ENCODE data around the gene PDE6D. TPM values are rescaled to one million over a fixed set of nuclear protein-coding genes. Genes with fewer than 3 reads are reported as not detected.

PDE6D gene
- total RNA-seq, 1 experiment from 2014 or later: 30.1 TPM

DNA sequence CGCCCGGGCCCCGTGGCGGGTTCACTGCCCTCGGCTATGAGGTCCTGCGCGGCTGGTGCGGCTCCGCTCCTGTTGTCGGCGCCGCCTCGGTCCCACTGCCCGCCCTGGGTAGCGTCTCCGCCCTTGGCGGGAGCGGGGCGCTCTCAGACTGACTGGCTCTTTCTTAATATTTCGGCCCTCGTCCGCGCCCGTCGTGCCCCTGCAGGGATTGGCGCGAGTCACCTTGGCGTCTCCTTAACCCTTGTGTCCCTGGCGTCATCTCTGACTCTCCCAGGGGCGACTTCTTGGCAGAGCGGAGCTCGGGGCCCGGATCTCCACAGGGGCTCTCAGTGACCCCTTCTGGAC, 71.5 kb downstream of the PDE6D start:
- peaks cover 18% of the 10 kb centered on the region for H3K36me3 ChIP-seq (replicated peaks; ENCODE audit: control insufficient read depth, insufficient read depth, low read length)
- peak overlapping the region; percentile 99 for H3K4me3 ChIP-seq (ENCODE audit: insufficient read depth, low read depth, low read length)
- no peak for DNase-seq
- H3K27me3 ChIP-seq (ENCODE audit: control insufficient read depth, insufficient read depth, low read length): no peaks in the 10 kb centered on the region

- H3K27me3 ChIP-seq (ENCODE audit: control insufficient read depth, insufficient read depth, low read length): no peaks in the 10 kb centered on the region
- peaks cover 18% of the 10 kb centered on the region for H3K36me3 ChIP-seq (replicated peaks; ENCODE audit: control insufficient read depth, insufficient read depth, low read length)
- DNase-seq: peak; percentile 61
- H3K4me3 ChIP-seq (ENCODE audit: insufficient read depth, low read depth, low read length): peak overlapping the region; percentile 99
These were observed 72.1 kb downstream of the PDE6D start for GRCh38 chr2:231708773-231709635.

DNA sequence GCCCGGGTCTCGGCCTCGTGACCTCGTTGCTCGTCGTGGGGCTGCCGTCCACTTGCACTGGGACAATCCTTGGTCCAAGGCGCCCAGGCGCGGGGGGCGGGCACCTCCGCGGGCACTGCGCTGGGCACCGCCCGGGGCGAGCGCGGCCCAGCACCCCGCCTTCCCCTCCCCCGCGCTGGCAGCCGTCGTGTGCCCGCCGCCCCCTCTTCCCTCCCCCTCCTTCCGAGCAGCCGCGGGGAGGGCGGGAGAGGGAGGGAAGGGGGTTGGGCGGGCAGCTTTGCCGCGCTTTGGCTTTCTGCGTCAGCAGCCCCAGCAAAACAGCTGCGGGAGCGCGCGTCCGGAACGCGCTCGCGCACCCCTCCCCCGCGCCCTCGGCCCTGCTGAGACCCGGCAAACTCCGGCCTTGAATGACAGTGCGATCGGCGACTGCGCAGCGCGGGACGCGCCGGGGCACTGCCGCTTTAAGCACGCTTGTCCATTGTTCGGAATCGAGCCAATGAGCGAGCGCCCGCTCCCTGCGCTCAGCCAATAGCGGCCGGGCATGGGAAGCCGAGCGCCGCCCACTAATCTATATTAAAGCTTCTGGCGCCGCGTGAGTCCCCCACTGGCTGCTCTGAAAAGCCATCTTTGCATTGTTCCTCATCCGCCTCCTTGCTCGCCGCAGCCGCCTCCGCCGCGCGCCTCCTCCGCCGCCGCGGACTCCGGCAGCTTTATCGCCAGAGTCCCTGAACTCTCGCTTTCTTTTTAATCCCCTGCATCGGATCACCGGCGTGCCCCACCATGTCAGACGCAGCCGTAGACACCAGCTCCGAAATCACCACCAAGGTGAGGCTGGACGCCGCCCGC, 72.9 kb downstream of the PDE6D start, which contains the start of gene PTMA:
TSS of gene PTMA (plus strand) at position 599 of the 846 bp plus-strand sequence. CDS start at position 781, 182 bp downstream.
- peak within 1 kb of the TSS; percentile 99 for H3K4me3 ChIP-seq (ENCODE audit: insufficient read depth, low read depth, low read length)
- peak; percentile 98 for DNase-seq
- H3K27me3 ChIP-seq (ENCODE audit: control insufficient read depth, insufficient read depth, low read length): no peaks in the 10 kb centered on the region
- peaks cover 16% of the 10 kb centered on the region for H3K36me3 ChIP-seq (replicated peaks; ENCODE audit: control insufficient read depth, insufficient read depth, low read length)

DNA sequence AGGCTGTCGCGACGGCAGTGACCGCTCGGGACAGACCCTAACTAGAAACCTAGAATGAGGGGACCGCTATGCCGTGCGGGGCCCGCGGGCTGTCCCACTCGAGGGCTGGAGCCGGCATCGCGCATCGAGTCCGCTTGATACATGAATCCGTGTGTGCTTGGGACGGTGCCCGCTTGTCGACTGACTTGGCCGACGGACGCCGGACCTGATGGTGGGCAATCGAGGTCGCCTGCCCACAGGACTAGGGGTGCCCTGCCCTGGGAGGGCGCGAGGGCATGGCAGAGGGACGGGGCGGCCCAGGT, 73.5 kb downstream of the PDE6D start:
- Histone ChIP-seq H3K4me3 (ENCODE audit: insufficient read depth, low read depth, low read length) (peak overlapping the region; percentile 99), H3K36me3 (replicated peaks; ENCODE audit: control insufficient read depth, insufficient read depth, low read length) (peaks cover 16% of the 10 kb centered on the region), H3K27me3 (ENCODE audit: control insufficient read depth, insufficient read depth, low read length) (no peaks in the 10 kb centered on the region)
- DNase-seq: no peak

DNA sequence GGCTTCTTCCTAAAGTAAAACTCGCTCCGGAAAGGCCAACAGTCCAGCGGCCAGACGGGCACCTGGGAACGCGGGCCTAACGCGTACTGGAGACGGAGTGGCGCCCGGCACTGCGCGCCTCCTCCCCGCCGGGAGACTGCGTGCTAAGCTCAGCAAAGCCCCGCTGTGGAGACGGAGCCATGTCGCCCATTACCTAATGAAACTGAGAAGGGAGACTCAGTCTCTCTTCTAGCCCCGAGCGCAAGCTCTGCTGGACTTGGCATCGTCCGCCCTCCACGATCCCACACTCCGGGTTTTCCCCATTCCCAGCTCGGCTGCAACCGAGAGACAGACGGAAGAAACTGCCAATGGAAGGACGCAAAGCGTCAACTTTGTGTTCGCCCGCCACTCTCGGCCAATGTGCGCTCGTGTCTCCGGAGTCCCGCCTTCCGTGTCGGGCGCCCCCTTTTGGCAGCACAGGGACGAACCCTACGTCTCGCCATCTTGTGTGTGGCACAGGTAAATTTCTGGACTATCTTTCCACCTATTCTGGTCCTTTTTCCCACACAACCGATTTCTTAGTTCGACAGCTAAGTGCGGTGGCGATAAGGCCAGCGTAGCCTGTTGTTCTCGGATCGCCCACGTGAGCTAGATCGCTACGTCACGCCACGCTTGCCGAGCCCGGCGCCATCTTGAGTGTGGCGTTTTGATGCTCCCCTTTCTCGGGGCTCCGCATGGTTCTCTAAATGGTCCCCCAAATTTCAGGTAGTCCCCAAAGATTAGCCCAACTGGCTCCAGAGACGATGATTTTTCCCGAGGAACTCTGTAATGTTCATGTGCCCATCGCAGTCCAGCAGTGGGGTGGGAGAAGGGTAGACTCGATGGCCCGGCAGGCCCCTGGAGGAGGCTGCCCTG, 74.1 kb downstream of the PDE6D start:
- H3K36me3 ChIP-seq (replicated peaks; ENCODE audit: control insufficient read depth, insufficient read depth, low read length): peaks cover 11% of the 10 kb centered on the region
- peak; percentile 97 for DNase-seq
- H3K4me3 ChIP-seq (ENCODE audit: insufficient read depth, low read depth, low read length): peak overlapping the region; percentile 99
- no peaks in the 10 kb centered on the region for H3K27me3 ChIP-seq (ENCODE audit: control insufficient read depth, insufficient read depth, low read length)

- no peak overlapping the region for H3K4me3 ChIP-seq (ENCODE audit: insufficient read depth, low read depth, low read length)
- DNase-seq: no peak
- no peaks in the 10 kb centered on the region for H3K27me3 ChIP-seq (ENCODE audit: control insufficient read depth, insufficient read depth, low read length)
- no peaks in the 10 kb centered on the region; the same call in 1 of the 2 replicates for H3K36me3 ChIP-seq (replicated peaks; ENCODE audit: control insufficient read depth, insufficient read depth, low read length)
These were observed 77.1 kb downstream of the PDE6D start for GRCh38 chr2:231704017-231704416.

DNA sequence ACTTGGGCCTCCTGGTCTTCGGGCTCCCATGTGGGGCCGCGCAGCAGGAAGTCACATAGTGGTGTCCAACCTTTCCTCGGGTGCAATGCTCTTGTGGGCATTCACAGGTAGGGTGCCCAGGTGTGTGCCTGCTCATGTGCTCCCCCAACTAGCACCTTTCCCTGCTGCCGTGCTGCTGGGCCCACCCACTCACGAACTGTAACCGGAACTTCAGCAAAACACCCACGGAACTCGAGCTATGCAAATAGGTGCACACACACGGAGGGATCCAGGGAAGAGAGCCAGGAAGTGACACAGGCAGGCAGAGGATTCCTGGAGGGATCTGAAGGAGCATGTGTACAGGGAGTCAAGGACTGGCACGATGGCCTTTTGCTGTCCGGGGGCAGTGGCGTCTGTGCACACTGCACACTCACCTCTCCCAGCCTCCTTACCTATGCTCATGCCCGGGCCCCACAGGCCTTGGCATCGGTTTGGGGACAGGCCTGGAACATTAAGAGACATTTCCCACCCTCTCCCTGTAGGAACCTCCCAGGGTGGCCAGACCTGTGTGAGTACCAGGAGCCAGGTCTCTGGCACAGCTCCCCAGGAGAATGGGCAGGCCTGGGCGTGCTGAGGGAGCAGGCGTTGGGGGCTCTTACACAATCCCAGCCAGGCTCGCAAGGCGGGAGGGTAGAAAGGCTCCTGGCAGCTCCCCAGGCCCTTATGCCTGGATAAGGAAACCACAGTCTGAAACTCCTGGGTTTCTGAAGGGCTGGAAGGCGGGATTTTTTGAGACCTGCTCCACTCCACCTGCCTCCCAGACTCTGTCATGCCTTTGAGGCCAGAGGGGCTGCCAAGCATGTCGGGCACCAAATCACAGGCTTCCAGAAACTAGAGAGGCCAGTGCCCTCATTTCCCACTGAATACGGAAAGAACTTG, 79.4 kb downstream of the PDE6D start:
- Histone ChIP-seq H3K36me3 (replicated peaks; ENCODE audit: control insufficient read depth, insufficient read depth, low read length) (no peaks in the 10 kb centered on the region; the same call in none of the 2 replicates), H3K27me3 (ENCODE audit: control insufficient read depth, insufficient read depth, low read length) (no peaks in the 10 kb centered on the region), H3K4me3 (ENCODE audit: insufficient read depth, low read depth, low read length) (no peak overlapping the region)
- DNase-seq: peak; percentile 57

GRCh38 chr2:231699006-231699405, 82.1 kb downstream of the PDE6D start:
- DNase-seq: no peak
- no peaks in the 10 kb centered on the region for H3K27me3 ChIP-seq (ENCODE audit: control insufficient read depth, insufficient read depth, low read length)
- no peaks in the 10 kb centered on the region; the same call in none of the 2 replicates for H3K36me3 ChIP-seq (replicated peaks; ENCODE audit: control insufficient read depth, insufficient read depth, low read length)
- H3K4me3 ChIP-seq (ENCODE audit: insufficient read depth, low read depth, low read length): no peak overlapping the region

DNA sequence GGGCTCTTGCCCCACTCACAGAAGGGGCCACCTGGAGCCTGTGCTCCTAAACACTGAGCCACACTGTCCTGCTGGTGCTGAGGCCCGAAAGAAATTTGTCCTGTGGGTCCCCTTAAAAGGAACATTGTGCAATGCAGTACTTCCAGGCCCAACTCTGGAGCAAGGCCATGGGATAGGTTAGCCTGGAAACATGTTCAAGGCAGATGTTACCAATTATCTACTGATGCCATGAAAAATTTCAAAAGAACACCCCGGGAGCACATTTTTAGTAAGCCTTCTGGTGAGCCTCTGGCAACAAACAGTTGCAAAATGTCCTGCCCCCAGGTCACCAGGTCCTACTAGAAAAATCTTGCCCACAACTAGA, 85.1 kb downstream of the PDE6D start:
- H3K36me3 ChIP-seq (replicated peaks; ENCODE audit: control insufficient read depth, insufficient read depth, low read length): no peaks in the 10 kb centered on the region; the same call in none of the 2 replicates
- H3K27me3 ChIP-seq (ENCODE audit: control insufficient read depth, insufficient read depth, low read length): no peaks in the 10 kb centered on the region
- DNase-seq: peak; percentile 9
- H3K4me3 ChIP-seq (ENCODE audit: insufficient read depth, low read depth, low read length): no peak overlapping the region

DNA sequence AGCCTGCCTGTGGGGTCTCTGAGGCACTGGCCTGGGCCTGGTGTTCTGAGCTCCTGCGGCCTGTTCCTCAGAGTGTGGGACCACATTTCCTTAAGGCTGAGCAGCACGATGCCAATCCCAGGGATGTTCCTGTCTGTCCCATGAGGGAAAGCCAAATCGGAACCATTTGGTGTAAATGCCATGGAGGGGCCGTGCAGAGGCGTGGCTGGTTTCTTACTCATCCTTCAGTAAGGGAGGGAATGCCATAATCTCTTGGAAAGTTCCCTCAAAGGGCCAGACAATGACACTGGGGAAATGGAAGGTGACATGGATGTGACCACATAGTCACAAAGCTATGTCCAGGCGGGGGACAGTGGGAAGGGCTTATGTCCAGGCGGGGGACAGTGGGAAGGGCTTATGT, 87.1 kb downstream of the PDE6D start:
- Histone ChIP-seq H3K4me3 (ENCODE audit: insufficient read depth, low read depth, low read length) (no peak overlapping the region), H3K36me3 (replicated peaks; ENCODE audit: control insufficient read depth, insufficient read depth, low read length) (no peaks in the 10 kb centered on the region; the same call in 1 of the 2 replicates), H3K27me3 (ENCODE audit: control insufficient read depth, insufficient read depth, low read length) (no peaks in the 10 kb centered on the region)
- no peak for DNase-seq

GRCh38 chr2:231692847-231693246, 88.2 kb downstream of the PDE6D start:
- DNase-seq: peak; percentile 62
- H3K27me3 ChIP-seq (ENCODE audit: control insufficient read depth, insufficient read depth, low read length): no peaks in the 10 kb centered on the region

DNA sequence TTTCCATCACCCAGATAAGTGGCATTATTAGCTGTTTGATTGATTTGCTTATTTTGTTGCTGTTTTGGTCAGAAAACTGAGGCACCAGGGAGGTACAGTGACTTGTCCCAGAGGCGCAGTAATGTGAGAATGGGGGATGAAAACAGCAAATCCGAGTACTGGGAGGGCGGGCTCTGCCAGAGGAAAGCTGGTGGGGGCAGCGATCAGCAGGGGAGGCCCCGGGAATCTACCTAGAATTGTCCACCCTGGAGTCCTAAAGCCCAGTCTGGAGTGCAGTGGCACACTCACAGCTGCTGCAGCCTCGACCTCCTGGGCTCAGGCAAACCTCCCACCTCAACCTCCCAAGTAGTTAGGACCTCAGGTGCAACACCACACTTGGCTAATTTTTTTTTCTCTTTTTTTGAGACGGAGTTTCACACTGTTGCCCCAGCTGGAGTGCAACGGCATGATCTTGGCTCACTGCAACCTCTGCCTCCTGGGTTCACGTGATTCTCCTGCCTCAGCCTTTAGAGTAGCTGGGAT, 89.8 kb downstream of the PDE6D start:
- no peaks in the 10 kb centered on the region for H3K27me3 ChIP-seq (ENCODE audit: control insufficient read depth, insufficient read depth, low read length)
- H3K4me3 ChIP-seq (ENCODE audit: insufficient read depth, low read depth, low read length): no peak overlapping the region
- H3K36me3 ChIP-seq (replicated peaks; ENCODE audit: control insufficient read depth, insufficient read depth, low read length): no peaks in the 10 kb centered on the region
- peak; percentile 68 for DNase-seq

More at GRCh38 chr2:231692847-231693246, 88.2 kb downstream of the PDE6D start:
- Histone ChIP-seq H3K36me3 (replicated peaks; ENCODE audit: control insufficient read depth, insufficient read depth, low read length) (no peaks in the 10 kb centered on the region; the same call in 1 of the 2 replicates), H3K4me3 (ENCODE audit: insufficient read depth, low read depth, low read length) (no peak overlapping the region)
